NCI-H748 (cell line): ENCODE data around the gene EVX2.

ENCODE experiments used
- DNase-seq: peaks from one replicate; lab custom pipeline; 2025; ENCODE audit not compliant: unreplicated experiment; lab: John Stamatoyannopoulos, UW

Gene EVX2

DNA sequence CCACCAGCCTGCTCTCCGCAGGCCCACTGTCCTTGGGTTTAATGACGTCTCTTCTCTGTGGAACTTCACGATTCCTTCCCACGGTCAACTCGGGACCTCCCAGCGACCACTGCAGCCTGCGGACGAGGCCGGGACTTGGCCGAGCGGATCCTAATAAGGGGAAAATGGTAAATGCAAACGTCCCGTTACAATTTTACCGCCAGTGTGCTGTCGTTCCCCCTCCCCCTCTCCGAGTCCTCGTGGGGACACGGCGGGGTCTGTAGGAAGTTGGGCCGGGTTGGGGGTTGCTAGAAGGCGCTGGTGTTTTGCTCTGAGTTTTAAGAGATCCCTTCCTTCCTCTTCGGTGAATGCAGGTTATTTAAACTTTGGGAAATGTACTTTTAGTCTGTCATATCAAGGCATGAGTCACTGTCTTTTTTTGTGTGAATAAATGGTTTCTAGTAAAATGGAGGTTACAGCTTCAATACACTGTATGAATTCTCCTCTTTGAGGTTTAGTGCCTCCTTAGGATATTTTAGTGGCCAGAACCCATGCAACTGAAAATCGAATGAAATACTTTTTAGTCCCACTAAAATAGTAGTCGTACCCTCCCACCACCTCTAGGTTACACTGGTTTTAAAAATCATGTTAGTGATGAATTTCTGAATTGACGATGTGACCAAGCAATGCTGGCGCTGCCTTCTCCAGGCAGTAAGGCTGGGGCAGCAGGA lies 25.6 kb upstream of the EVX2 start:
- peak; percentile 55 for DNase-seq

DNA sequence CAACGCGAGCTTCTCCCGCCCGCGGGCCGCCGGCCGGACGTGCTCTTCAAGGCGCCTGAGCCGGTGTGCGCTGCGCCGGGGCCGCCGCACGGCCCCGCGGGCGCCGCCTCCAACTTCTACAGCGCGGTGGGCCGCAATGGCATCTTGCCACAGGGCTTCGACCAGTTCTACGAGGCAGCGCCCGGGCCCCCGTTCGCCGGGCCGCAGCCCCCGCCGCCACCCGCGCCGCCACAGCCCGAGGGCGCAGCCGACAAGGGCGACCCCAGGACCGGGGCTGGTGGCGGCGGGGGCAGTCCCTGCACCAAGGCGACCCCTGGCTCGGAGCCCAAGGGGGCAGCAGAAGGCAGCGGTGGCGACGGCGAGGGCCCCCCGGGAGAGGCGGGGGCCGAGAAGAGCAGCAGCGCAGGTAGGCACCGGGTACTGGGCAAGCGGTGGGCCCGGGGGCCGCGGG lies 24.0 kb upstream of the EVX2 start:
- DNase-seq = peak; percentile 64

DNA sequence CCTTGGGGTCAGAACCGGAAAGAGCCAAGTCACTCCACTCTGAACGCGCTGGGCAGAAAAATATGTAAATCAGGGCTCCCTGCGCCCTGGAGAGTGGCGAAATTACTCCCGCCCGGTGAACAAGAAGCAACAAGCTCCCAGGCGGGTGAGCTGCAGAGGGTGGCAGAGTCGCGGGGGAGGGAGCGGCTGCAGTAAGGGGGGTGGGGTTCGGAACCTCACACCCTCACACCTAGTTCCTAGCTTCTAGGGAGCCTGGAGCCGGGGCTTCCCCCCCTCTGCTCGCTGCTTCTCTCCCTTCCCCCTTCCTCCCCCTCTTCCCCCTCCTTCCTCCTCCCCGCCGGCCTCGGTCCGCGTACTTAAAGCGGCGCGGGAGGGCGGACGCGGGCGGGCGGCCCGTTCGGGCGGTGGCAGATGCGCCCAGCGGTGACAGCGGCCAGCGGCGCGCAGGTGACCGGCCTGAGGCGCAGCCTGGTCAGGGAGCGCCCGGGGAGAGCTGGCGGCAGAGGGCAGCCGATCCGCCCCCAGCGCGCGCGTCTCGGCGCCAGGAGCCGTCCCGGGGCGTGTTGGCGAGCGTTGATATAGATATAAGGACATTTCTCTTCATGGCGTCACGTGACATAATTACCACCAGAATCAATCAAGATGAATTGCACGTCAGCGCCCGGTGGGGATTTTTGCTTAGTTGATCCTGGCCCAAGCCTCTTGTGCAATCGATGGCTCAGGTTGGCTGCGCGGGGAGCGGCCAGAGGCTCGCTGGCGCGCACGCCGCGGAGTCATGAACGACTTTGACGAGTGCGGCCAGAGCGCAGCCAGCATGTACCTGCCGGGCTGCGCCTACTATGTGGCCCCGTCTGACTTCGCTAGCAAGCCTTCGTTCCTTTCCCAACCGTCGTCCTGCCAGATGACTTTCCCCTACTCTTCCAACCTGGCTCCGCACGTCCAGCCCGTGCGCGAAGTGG lies 23.1 kb upstream of the EVX2 start, which contains the start of gene HOXD11:
Gene HOXD11, plus strand, starts transcription at position 700 of the 959 bp plus-strand sequence. Its CDS starts 76 bp downstream, at position 776.
- DNase-seq = peak; percentile 97

DNA sequence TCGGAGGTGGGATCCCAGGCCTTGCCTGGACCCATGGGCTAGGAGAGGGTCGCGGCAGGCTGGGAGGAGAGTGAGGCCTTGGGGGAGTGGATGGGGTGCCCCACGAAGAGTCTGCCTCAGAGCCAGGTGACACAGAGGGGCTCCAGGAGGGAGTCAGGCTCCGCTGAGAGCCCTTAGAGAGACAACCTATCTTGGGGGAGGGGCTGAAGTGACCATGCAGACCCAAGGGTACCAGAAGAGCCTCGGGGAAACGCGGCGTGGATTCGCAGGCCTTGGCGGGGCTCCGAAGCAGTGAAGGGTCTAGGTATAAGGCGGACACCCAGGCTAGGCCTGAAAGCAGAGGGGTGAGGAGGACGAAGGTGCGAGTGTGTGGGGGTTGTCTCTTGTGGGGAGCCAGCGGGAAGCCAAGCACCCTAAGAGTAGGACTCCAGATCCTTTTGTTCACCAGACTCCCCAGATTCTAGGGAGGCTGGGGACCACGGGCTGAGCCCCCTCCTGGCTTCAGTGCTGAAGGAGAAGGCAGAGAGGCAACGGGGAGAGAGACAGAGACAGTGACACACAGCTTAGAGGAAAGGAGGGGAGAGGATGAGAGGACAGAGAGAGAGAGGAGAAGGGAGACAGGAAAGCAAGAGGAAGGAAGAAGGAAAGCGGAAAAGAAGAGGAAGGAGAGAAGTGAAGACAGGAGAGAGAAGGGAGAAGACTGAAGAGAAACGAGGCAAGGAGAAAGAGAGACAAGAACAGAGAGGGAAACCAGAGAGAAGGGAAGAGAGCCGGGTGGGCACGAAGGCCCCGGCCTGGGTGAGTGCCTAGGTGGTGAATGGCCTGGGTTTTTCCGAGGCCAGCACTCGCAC lies 22.2 kb upstream of the EVX2 start:
- DNase-seq = no peak

DNA sequence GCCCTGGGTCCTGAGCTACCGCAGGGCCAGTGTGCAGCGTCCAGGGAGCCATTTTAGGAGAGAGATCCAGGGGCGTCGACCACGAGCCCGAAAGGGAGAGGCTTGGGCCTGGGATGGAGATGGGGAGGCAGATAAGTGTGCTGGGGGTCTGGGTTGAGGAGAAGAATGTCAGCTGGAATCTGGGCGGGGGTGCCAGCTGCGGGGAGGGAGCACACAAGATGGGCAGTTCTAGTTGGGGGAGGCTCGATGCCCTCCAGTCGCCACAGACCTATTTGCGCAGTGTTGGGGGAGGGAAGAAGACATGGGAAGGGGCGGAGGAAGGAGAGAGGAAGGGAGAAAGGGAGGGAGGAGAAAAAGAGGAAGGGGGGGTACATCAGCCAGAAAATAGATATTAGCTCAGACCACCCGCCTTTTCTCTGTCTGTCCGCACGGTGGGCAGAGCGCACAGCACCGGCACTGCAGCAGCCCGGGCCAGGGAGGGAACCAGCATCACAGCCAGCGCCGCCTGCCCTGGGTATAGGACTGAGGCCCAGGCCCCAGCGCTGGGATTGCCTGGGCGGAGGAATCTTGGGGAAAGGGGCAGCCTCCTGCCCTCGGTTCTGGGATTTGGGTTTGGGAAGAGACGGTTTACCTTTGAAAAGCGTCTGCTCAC lies 21.4 kb upstream of the EVX2 start:
- no peak for DNase-seq

DNA sequence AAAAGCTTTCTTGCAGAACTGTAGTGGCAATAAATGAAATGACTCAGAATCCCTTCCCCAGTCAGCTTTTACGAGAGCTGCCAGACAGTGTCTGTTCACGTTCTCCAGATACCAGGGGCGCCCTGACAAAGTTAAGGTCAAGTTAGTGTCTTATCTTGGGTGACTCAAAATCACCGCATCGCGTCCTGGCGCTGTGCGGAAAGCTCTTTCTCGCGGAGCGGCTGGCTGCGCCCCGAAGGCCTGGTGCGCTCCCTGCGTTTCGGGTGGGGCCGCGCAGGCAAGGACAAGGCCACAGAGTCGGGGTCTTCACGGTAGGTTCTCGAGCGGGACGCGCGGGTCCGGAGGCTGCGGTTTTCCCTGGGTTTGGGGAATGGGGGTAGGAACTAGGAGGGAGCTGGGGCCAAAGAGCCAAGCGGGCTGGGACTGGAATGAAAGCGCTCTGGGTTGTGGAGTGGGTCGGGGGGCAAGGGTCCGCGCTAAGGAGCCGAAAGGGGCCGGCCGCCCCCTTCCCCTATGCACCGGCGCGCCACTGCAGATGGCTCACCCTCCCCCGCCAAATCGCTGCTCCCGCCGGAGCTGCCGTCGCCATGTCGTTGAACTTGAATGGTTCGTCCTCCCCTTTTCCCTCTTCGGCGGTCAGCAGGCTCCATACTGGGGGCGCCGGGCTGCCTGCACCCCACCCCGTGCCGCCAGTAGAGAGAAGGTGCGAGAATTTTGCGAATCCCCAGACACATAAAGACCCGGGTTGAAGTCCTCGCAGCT lies 20.7 kb upstream of the EVX2 start:
- no peak for DNase-seq

DNA sequence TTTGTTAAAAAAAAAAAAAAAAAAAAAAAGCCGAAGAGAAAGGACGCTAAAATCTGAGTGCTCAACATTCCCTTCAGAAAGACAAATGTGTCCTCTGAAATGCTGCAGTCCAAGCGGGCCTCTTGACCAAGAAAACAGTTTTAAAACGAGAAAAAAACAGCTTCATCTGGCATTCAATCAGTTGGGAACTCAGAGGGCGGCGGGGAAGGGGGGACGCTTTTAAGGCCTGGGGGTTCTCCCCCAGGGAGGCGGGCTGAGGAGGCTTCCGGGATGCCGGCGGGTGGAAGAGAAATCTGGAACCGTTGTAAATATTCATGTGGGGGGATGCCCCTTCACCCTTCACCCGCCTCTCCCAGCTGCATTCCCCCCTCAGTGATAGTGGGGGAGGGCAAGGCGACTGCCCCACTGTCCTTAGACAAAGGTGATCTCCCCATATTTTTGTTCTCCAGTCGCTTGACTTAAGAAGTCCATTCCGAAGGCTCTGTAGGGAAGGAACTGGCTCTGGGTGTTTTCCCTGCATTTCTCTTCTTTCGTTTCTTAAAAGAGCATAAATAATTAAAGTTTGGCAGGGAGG lies 20.1 kb upstream of the EVX2 start:
- no peak for DNase-seq

DNA sequence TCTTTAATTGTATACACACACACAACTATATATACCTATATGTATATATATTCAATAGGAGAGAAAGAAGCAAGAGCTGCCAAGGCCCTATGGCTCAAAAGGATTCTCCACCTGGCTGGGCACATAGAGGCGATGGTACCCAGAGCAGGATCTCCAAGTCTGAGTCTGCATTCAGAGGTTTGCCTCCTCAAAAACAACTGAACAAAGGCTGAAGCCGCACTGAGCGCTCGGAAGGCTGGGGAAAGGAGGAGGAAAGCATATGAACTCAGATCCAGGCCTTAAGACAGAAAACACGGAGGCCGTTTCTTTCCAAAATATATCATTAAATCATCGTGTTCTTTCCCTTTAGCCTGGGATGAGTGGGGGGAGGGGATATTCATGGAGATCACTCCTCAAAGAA lies 19.4 kb upstream of the EVX2 start:
- DNase-seq = no peak

DNA sequence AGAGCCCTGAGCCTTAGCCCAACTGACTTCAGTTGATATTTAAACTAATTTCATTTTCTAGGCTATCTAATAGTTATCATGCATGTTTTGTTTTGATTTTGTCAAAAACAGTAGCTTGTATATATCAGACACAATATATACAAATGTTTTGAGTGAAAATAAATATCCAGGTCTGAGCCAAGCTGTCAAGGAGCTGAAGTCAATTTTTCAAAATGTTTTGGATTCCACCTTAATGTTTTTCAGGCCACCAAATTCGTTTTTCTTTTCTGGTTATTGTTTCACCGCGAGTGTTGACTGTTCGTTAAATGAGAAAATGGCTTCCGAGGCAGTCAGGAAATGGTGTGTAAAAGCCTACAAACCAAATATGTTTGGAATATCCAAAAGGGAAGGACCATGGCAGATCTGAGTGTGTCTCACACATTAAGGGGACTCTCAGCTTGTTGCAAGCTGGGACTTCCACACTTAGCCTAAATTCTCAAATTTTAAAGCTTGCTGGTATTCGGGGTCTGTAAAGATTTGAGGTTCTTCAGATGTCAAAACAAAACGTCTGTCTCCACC lies 18.6 kb upstream of the EVX2 start:
- no peak for DNase-seq

DNA sequence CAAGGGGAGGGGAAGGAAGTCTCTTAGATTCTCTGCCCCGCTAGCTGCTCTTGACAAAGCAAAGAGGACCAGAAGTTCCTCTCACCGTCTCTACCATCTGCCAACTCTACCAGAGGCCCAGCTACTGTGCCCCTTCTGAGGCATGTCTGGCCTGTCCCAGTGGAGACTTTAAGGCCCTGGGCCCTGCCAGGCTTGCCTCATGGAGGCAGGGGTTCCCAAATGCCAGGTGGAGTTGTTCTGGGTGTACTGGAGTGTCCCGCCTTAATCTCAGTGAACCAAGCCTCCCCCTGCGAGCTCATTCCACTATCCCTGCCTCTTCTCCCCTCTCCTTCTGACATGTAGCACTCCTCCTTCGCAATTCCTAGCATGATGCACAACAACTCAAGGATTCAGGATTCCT lies 18.1 kb upstream of the EVX2 start:
- no peak for DNase-seq

DNA sequence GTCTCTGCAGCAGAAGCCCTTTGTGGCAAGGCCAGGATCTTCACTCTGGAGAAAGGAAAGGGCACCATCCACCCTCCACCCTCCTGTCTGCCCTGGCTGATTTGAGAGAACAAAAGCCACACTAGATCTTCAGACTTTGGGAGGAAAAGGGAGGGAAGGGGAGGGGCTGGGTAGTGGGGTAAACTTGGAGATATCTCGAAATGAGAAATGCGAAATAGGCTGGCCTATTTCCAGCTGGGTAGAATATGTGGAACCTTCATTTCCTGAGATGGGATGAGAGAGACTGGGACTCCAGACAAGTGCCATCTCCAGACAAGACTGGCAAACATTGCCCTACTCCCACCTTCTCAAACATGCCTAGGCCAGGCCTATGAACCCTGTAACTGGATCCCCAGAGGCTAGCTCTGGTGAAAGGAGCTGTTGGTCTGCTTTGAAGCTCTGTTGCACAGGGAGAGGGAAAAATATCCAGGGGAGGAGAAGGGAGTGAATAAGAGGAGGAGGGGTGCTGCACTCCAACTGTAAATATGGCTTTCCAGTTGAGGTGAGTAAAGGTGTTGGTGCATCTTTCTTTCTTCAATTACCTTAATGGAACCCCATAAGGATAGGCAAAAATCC lies 17.6 kb upstream of the EVX2 start:
- no peak for DNase-seq

DNA sequence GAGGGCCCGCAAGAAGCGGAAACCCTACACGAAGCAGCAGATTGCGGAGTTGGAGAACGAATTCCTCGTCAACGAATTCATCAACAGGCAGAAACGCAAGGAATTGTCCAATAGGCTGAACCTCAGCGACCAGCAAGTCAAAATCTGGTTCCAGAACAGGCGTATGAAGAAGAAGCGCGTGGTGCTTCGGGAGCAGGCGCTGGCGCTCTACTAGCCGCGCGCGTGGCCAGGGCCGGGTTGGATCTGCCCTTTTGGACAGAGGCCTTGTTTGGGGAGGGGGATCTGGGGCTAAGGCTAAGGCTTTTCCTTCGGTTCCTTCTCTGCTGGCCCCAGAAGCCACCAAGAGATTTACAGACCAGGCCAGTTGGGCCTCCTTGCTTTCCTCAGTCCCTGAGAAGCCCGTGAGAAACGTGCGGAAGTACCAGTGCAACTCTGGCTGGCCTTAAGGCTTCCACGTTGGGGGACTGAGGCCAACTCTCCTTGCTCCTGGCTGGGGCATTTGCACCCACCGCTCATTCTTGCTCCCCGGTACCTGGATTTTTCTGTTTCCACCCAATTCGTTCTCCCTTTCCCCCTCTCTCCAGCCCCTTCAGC lies 16.9 kb upstream of the EVX2 start:
- DNase-seq = no peak

DNA sequence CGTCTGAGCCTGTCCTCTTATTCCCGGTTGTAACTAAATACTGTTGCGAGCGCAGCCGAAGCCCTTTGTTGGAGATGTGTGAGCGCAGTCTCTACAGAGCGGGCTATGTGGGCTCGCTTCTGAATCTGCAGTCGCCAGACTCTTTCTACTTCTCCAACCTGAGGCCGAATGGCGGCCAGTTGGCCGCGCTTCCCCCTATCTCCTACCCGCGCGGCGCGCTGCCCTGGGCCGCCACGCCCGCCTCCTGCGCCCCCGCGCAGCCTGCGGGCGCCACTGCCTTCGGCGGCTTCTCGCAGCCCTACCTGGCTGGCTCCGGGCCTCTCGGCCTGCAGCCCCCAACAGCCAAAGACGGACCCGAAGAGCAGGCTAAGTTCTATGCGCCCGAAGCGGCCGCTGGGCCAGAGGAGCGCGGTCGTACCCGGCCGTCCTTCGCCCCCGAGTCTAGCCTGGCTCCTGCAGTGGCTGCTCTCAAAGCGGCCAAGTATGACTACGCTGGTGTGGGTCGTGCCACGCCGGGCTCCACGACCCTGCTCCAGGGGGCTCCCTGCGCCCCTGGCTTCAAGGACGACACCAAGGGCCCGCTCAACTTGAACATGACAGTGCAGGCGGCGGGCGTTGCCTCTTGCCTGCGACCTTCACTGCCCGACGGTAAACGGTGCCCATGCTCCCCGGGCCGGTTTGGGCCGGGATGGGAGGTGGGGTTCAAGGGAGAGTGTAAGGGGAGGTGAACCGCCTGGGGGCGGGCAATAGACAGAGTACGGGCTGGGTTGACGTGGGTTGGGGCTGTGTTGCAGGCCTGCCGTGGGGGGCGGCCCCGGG lies 16.2 kb upstream of the EVX2 start, which contains the start of gene HOXD12:
Gene HOXD12, plus strand, starts transcription at position 68 of the 819 bp plus-strand sequence. Its CDS starts 7 bp downstream, at position 75.
- DNase-seq = no peak

DNA sequence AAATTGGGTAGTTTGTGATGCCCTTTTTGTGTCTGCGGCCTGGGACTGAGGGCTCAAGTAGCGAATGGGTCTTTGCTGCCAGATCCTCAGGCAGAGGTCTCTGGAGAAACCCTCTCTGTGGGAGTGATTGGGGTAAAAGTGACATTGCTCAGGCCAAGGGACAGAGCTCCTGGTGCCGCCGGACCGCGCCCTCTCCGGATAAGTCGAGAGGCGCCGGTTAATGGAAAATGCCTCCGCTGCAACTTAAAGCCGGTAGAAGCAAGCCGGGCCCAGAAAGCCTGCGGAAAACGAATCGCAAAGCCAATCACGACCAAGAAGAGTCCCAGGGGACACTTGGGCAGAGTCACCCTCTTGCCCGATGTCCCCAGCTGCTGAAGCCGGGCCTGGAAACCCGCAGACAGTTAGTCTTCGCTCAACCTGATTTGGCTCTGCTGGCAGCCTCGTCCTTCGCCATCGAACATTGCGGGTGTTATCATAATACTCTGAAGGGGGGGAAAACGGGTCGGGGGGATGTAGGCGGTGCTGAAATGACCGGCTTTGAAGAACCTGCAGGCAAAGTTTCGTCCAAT lies 15.5 kb upstream of the EVX2 start:
- no peak for DNase-seq

DNA sequence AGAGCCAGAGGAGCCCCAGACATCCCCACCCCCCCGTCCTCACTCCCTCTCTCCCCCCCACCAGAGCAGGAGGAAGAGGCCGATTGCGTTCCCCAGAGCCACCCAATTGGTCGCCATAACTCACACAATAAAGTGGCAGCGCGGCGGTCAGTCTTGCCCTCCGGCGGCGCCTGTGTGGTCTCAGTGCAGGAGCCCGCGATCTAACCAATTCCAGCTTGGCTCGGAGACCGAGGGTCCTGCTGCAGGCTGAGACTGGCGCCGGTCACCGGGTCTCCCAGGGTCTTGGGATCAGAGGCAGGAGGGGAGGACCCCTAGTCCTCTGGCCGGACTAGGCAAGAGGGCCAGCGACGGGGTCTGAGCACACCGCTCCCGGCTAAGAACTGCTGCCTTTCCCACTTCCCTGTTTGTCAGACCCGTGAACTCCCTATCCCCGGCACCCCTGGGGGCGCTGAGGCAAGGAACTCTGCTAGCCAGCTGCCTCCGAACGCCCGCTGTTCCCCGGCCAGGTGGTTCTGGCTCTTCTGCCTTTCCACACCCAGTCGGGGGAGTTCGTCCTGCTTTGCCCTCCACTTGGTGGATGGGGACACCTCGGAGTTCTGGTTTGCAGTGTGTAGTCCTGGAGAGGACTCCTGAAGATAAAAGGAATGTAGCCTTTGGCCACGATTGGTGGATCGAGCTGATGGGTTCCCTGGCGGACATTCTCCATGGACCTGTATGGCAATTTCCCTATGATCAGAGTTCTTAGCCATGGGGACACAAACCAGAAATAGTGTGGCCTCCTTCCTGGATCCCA lies 14.8 kb upstream of the EVX2 start:
- peak; percentile 75 for DNase-seq

DNA sequence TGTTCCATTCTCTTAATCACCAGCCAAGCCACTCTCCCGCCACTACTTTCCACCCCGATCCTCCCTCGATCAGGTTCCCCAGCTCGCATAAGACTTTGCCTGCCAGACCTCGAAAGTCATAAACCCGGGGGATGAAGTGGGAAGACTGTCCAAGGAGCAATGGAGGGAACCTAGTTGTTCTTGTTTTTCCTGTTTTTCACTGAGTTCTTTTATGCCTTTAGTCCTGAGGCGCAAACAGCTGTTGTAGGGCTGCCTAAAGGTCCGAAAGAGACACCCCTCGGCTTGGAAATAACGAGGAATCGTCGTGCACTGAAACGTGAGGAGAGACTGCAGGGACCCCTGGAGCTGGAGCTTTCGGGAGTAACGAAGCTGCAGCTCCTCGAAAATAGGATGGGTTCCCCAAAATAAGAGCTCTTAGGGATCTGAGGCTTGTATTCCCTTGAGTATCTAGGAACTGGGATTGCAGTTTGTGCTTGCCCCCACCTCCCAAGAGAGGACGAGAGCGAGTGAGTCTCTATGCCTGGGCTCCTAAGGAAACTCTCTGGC lies 14.1 kb upstream of the EVX2 start:
- DNase-seq = no peak
